ENCODE results near the gene SND1. TPM values are rescaled to one million over a fixed set of nuclear protein-coding genes. Genes with fewer than 3 reads are reported as not detected.

The SND1 gene
- total RNA-seq, 4 donors from 2014 or later: 70.8 to 141 (median 85.7) TPM

- H3K27ac ChIP-seq: no peak overlapping the region
- no peak for DNase-seq (ENCODE audit: low spot score in 2 of 2)
- 86 to 95% methylated on average over 3 of the region's 3 CpGs for WGBS, 2 donors
- H3K4me3 ChIP-seq: no peak overlapping the region
- H3K36me3 ChIP-seq: peaks cover 0 to 17% (median 0%) of the 10 kb centered on the region in 3 donors
- H3K4me1 ChIP-seq: peaks cover 0 to 75% (median 25%) of the 10 kb centered on the region in 4 donors
- TF ChIP-seq CTCF (IDR thresholded peaks at IDR 0.05) (no peak), POLR2A (IDR thresholded peaks at IDR 0.05) (no peak), EP300 (IDR thresholded peaks at IDR 0.05) (no peak)
- H3K9me3 ChIP-seq: no peaks in the 10 kb centered on the region
- no peaks in the 10 kb centered on the region for H3K27me3 ChIP-seq
Measured at GRCh38 chr7:127889677-127890076, 237.7 kb downstream of the SND1 start.

- Histone ChIP-seq H3K4me3 (no peak overlapping the region), H3K27ac (peak overlapping the region in 1 of 4 donors; percentile 61), H3K27me3 (no peaks in the 10 kb centered on the region), H3K36me3 (peaks cover 0 to 17% (median 0%) of the 10 kb centered on the region in 3 donors), H3K4me1 (peaks cover 0 to 67% (median 22%) of the 10 kb centered on the region in 4 donors), H3K9me3 (no peaks in the 10 kb centered on the region)
- 88 to 92% methylated on average over 2 of the region's 2 CpGs for WGBS, 2 donors
- DNase-seq (ENCODE audit: low spot score in 2 of 2): no peak
- TF ChIP-seq POLR2A (IDR thresholded peaks at IDR 0.05) (no peak), EP300 (IDR thresholded peaks at IDR 0.05) (no peak), CTCF (IDR thresholded peaks at IDR 0.05) (no peak)
Measured at GRCh38 chr7:127890726-127891125, 238.7 kb downstream of the SND1 start.

GRCh38 chr7:127891144-127891543 lies 239.2 kb downstream of the SND1 start:
- TF ChIP-seq EP300 (IDR thresholded peaks at IDR 0.05) (no peak), CTCF (IDR thresholded peaks at IDR 0.05) (no peak), POLR2A (IDR thresholded peaks at IDR 0.05) (no peak)
- WGBS, 2 donors: 78 to 80% methylated on average over 4 of the region's 4 CpGs
- Histone ChIP-seq H3K4me3 (no peak overlapping the region), H3K27me3 (no peaks in the 10 kb centered on the region), H3K9me3 (no peaks in the 10 kb centered on the region), H3K36me3 (peaks cover 0 to 17% (median 0%) of the 10 kb centered on the region in 3 donors), H3K4me1 (peaks cover 0 to 63% (median 20%) of the 10 kb centered on the region in 4 donors), H3K27ac (peak overlapping the region in 2 of 4 donors; percentile 14 to 61)
- no peak for DNase-seq (ENCODE audit: low spot score in 2 of 2)

- H3K4me1 ChIP-seq: peaks cover 0 to 56% (median 18%) of the 10 kb centered on the region in 4 donors
- peaks cover 0 to 17% (median 0%) of the 10 kb centered on the region in 3 donors for H3K36me3 ChIP-seq
- DNase-seq (ENCODE audit: low spot score in 2 of 2): no peak
- WGBS, 2 donors: 79 to 83% methylated on average over 4 of the region's 4 CpGs
- peak overlapping the region in 2 of 4 donors; percentile 14 to 61 for H3K27ac ChIP-seq
- TF ChIP-seq CTCF (IDR thresholded peaks at IDR 0.05): no peak
- TF ChIP-seq EP300 (IDR thresholded peaks at IDR 0.05): no peak
- no peak for TF ChIP-seq POLR2A (IDR thresholded peaks at IDR 0.05)
- no peaks in the 10 kb centered on the region for H3K9me3 ChIP-seq
- no peak overlapping the region for H3K4me3 ChIP-seq
- H3K27me3 ChIP-seq: no peaks in the 10 kb centered on the region
Measured at GRCh38 chr7:127891854-127892438, 240.0 kb downstream of the SND1 start.

GRCh38 chr7:127892488-127893314 lies 240.7 kb downstream of the SND1 start:
- Histone ChIP-seq H3K4me1 (peaks cover 0 to 49% (median 12%) of the 10 kb centered on the region in 4 donors), H3K27me3 (no peaks in the 10 kb centered on the region), H3K27ac (peak overlapping the region in 1 of 4 donors; percentile 61), H3K4me3 (no peak overlapping the region), H3K36me3 (peaks cover 0 to 15% (median 0%) of the 10 kb centered on the region in 3 donors), H3K9me3 (no peaks in the 10 kb centered on the region)
- WGBS, 2 donors: 74 to 76% methylated on average over 9 of the region's 9 CpGs
- TF ChIP-seq CTCF (IDR thresholded peaks at IDR 0.05) (no peak), POLR2A (IDR thresholded peaks at IDR 0.05) (no peak), EP300 (IDR thresholded peaks at IDR 0.05) (no peak)
- DNase-seq (ENCODE audit: low spot score in 2 of 2): no peak
